Fibroblast of the conjunctiva (primary cell): ENCODE data around the gene PRPH2.

ENCODE experiments used
- DNase-seq: peaks from one replicate; pipeline ENCODE4 v3.0.0-alpha.2; 2010; ENCODE audit warnings: low read depth

The PRPH2 gene

GRCh38 chr6:42722497-42722896 is at the start of gene PRPH2:
TSS of gene PRPH2 (minus strand) at chr6:42722597. CDS start at chr6:42722334, 263 bp downstream.
- DNase-seq, result no peak

GRCh38 chr6:42771741-42772100 is 49.3 kb upstream of the PRPH2 start:
- no peak for DNase-seq

GRCh38 chr6:42769836-42770235 is 47.4 kb upstream of the PRPH2 start:
- no peak for DNase-seq

DNA sequence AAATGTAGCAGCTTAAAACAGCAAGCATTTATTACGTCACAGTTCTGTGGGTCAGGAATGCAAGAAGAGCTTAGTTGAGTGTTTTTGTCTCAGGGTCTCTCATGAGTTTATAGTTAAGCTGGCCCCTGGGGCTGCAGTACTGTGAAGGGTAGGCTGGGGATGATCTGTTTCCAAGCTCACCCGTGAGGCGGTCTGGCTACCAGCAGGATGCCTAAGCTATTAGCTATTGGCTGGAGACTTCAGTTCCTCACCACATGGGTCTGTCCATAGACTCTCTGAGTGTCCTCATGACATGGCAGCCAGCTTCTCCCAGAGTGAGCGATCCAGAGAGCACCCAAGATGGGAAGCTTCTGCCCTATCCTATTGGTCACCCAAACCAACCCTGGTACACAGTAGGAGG is 46.7 kb upstream of the PRPH2 start:
- DNase-seq, result no peak

DNA sequence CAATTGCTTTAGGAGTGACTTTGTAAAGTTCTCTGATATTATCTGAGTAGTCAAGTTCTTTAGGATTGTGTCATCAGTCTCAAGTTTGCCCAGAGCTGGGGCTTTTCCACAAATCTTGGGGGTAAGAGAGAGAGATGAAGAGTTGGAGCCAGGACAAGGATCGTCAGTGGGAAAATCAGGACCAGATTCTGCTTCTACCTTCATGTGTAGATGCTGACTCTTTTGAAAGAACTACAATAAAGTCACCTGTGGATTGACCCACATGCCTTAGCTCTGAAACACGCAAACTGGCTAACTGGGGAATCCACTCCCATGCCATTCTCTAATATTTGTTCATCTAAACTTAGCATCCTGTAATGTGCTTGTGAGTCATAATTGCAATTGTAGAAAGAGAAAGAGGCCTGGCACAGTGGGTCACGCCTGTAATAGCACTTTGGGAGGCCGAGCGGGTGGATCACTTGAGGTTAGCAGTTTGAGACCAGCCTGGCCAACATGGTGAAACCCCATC is 43.8 kb upstream of the PRPH2 start:
- no peak for DNase-seq

- DNase-seq, result no peak
Observed at GRCh38 chr6:42764911-42765648, 42.7 kb upstream of the PRPH2 start.

DNA sequence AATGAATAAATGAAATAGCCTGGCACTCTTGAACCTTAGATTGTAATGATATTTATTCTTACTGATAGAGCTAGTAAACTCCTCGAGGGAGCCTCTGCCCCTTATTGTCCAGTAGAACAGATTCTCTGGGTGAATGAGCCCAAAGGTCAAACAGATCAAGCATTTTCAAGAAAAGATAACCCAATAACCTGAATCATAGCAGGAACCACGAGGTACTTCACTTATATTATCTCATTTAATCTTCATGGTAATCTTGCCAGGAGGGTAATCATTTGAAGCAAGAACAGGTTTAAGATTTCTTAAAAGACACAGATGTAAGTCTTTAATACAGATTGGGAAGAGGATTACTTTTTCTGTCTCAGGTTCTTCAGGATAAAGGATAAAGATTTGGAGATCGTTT is 40.6 kb upstream of the PRPH2 start:
- DNase-seq, result no peak

DNA sequence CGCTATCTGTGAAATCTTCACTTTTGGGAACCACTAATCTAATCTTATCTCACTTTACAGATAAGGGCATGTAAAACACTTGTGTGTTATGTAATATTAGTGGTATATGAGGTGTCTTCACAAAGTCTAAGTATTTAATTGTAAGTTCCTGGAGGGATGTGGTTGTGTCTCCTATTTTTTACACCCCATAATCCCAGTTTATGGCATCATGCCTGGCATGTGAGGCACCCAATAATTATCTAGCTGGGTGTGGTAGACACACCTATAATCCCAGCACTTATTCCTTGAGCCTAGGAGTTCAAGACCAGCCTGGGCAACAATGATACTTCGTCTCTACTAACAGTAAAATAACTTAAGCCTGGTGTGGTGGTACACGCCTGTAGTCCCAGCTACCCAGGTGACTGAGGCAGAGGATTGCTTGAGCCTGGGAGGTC is 40.0 kb upstream of the PRPH2 start:
- DNase-seq, result no peak

DNA sequence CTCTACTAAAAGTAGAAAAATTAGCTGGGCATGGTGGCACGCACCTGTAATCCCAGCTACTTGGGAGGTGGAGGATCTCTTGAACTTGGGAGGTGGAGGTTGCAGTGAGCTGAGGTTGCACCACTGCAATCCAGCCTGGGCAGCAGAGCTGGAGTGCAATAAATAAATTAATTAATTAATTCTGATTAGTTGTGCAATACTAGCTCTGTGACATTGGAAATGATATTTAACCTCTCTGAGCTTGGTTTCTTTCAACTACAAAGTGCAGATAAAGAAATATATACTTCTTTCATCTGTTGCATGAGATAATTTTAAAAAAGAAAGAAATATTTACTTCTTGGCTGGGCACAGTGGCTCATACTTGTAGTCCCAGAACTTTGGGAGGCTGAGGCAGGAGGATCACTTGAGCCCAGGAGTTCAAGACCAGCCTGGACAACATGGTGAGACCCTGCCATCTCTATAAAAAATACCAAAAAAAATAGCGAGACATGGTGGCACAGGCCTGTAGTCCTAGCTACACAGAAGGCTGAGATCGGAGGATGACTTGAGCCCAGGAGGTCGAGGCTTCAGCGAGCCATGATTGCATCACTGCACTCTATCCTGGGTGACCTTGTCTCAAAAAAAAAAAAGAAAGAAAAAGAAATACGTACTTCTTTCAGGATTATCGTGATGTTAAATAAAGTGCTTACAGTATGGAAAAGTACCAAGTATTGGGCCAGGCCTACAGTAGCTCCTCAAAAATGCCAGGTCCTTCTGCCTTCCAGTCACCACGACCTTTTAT is 39.1 kb upstream of the PRPH2 start:
- no peak for DNase-seq

DNA sequence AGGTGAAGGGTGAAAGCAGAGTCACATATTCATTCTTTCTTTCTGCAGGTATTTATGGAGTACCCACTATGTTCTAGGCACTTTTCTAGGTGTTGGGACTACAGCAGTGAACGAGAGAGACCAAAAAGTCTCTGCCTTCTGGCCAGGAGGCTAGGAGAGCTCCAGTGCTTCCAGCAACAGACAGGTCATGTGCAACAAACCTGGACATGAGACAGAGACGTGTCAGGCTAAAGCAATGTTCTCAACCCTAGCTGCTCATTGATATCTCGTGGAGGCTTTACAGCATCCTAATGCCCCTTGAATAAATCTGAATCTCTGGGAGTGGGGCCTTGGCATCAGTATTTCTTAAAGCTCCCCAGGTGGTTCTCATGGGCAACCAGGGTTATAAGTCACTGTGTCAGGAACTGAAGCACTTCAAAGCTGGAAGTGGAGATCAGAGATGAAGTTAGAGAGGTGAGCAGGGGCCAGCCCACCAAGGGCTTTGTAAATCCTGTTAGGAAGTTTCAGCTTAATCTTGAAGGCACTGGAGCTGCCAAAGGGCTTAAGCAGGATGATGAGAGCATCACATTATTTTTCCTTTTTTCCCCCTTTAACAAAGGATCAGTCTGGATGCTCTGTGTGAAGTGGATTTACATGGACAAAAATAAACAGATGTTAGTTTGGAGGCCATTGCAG is 36.5 kb upstream of the PRPH2 start:
- DNase-seq, result no peak

- no peak for DNase-seq
Observed at GRCh38 chr6:42756722-42757121, 34.3 kb upstream of the PRPH2 start.

- DNase-seq, result no peak
Observed at GRCh38 chr6:42754759-42755158, 32.4 kb upstream of the PRPH2 start.

GRCh38 chr6:42751055-42751454 is 28.7 kb upstream of the PRPH2 start:
- no peak for DNase-seq

DNA sequence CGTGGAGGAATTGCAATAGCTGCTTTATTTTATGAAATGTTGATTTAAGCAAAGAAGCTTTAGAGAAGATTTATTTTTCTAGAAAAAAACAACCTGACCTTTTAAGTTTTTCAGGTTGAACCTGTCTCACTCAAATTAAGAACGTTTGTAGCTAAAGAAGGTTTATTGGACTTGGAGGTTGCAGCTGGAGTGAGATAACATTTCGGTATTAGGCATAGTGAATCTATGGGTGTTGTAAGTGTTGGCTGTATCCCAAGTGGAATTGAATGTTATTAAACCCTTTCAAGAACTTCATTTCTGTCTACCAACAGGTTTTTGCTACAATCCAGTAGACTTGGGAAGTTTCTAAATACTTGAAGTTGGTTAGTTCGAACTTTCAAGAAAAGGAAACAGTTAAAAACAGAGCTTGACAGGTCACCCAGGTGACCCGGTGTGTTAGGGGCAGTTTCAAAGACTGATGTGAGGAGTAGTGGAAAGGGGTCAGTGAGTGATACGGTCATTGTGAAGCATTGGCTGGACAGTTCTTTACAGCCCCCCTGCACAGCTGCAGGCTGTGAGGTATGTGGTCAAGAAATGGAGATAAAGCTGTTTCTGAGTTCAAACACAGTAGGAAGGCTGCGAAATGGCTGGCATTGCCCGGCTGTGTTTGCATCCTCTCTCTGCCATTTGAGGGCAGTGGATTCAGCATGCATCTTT is 26.0 kb upstream of the PRPH2 start:
- DNase-seq, result no peak

GRCh38 chr6:42746463-42747391 is 24.3 kb upstream of the PRPH2 start:
- DNase-seq, result peak; percentile 95

- peak; percentile 99 for DNase-seq
Observed at GRCh38 chr6:42745640-42746462, 23.5 kb upstream of the PRPH2 start, which contains the start of gene TBCC. TSS of gene TBCC (minus strand) at chr6:42746103. CDS start at chr6:42746073, 30 bp downstream.

- no peak for DNase-seq
Observed at GRCh38 chr6:42745083-42745639, 22.8 kb upstream of the PRPH2 start.

- DNase-seq, result no peak
Observed at GRCh38 chr6:42744351-42744893, 22.0 kb upstream of the PRPH2 start.

DNA sequence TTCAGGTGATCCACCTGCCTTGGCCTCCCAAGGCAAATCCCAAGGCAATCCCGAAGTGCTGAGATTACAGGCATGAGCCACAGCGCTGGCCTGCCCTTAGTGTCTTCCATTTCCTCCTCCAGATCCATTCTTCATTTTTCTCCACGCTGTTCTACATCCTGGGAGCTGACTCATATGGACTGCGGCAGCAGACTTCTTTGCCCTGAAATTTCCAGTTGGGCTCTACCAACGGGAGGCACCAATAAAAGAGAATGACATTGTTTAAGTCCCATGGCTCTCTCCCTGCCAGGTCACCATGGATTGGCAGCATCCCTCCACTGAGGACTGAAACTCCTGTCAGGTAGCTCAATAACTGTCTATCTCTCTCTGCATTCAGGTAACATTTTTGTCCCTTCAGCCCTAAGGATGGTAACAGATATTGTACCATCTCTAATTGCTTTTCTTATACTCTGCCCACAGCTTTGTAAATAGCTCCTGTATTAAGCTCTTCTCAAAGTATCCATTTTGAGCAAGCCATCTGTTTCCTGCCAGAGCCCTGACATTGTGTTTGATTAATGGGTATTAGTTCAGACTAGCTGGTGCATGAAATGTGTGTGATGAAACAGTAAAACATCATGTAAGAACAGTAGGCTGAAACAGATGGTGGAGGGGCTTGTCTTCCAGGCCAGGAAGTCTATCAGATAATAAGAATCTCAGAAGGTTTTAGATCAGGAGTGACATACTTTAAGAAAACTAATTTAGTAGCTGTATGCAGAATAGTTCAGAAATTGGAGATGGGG is 19.9 kb upstream of the PRPH2 start:
- no peak for DNase-seq
